BLaER1 treated with 17β-estradiol and CSF1 and Interleukin-3, amounts not matched to agents 10 nM and 100 nM (cell line): ENCODE data around the gene STAC2.

Experiments used
- H3K27ac ChIP-seq, 11 experiments: shearing (Covaris generic); formaldehyde crosslinking; 2 replicates each; pipeline ENCODE4 v1.8.1; 2022
- H3K27me3 ChIP-seq, 11 experiments: shearing (Covaris generic); formaldehyde crosslinking; 2 replicates each; pipeline ENCODE4 v1.8.1; 2022
- H3K36me3 ChIP-seq, 11 experiments: shearing (Covaris generic); formaldehyde crosslinking; 2 replicates each; pipeline ENCODE4 v1.8.1; 2022
- H3K4me1 ChIP-seq, 10 experiments: shearing (Covaris generic); formaldehyde crosslinking; 2 replicates each; pipeline ENCODE4 v1.8.1; 2022
- H3K4me2 ChIP-seq, 11 experiments: shearing (Covaris generic); formaldehyde crosslinking; 2 replicates each; pipeline ENCODE4 v1.8.1; 2022
- H3K4me3 ChIP-seq, 10 experiments: shearing (Covaris generic); formaldehyde crosslinking; 2 replicates each; pipeline ENCODE4 v1.8.1; 2022
- H3K9ac ChIP-seq, 11 experiments: shearing (Covaris generic); formaldehyde crosslinking; 2 replicates each; pipeline ENCODE4 v1.8.1; 2022
- H3K9me3 ChIP-seq, 11 experiments: shearing (Covaris generic); formaldehyde crosslinking; replicated peaks in 1 of 11; 2 replicates each; pipeline ENCODE4 v1.8.1; 2022
- H4K20me1 ChIP-seq, 11 experiments: shearing (Covaris generic); formaldehyde crosslinking; 2 replicates each; pipeline ENCODE4 v1.8.1; 2022
- Cebpa-rat ChIP-seq, 11 experiments: shearing (Covaris generic); IDR thresholded peaks; 2 replicates each; pipeline ENCODE4 v1.8.1; 2022

STAC2 gene

GRCh38 chr17:39208893-39209292, 16.9 kb downstream of the STAC2 start:
- H3K36me3 ChIP-seq, result peaks cover 14 to 15% (median 14%) of the 10 kb centered on the region in 11 experiments
- peaks cover 13 to 37% (median 26%) of the 10 kb centered on the region in 11 experiments; a peak in 21 of 22 replicates for H4K20me1 ChIP-seq
- no peak for TF ChIP-seq Cebpa-rat (IDR thresholded peaks at IDR 0.05)
- H3K27ac ChIP-seq, result peak overlapping the region; percentile 39 to 94 (median 85); a peak in 21 of 22 replicates
- peak overlapping the region; percentile 91 to 100 (median 99) for H3K4me2 ChIP-seq
- H3K4me3 ChIP-seq, result peak overlapping the region in 7 of 10 experiments; percentile 45 to 67 (median 57); a peak in 11 of 20 replicates
- peaks cover 54 to 79% (median 71%) of the 10 kb centered on the region in 10 experiments for H3K4me1 ChIP-seq
- H3K9ac ChIP-seq, result peak overlapping the region; percentile 61 to 83 (median 76); a peak in 20 of 22 replicates
- no peaks in the 10 kb centered on the region for H3K9me3 ChIP-seq
- no peaks in the 10 kb centered on the region for H3K27me3 ChIP-seq

- Histone ChIP-seq H3K27ac (peak overlapping the region in 9 of 11 experiments; percentile 80 to 94 (median 89); a peak in 17 of 22 replicates), H3K4me3 (no peak overlapping the region), H3K9ac (peak overlapping the region in 9 of 11 experiments; percentile 70 to 83 (median 77); a peak in 16 of 22 replicates), H3K4me2 (peak overlapping the region; percentile 91 to 100 (median 99)), H3K27me3 (no peaks in the 10 kb centered on the region), H3K36me3 (peaks cover 21 to 22% (median 22%) of the 10 kb centered on the region in 11 experiments), H3K9me3 (no peaks in the 10 kb centered on the region), H3K4me1 (peaks cover 60 to 86% (median 79%) of the 10 kb centered on the region in 10 experiments), H4K20me1 (peaks cover 20 to 44% (median 34%) of the 10 kb centered on the region in 11 experiments; a peak in 21 of 22 replicates)
- TF ChIP-seq Cebpa-rat (IDR thresholded peaks at IDR 0.05), result no peak
Measured at GRCh38 chr17:39208136-39208535, 17.6 kb downstream of the STAC2 start.

- Histone ChIP-seq H3K36me3 (peaks cover 43 to 47% (median 46%) of the 10 kb centered on the region in 11 experiments), H3K4me3 (no peak overlapping the region), H3K9me3 (no peaks in the 10 kb centered on the region), H3K4me1 (peaks cover 65 to 78% (median 74%) of the 10 kb centered on the region in 10 experiments), H4K20me1 (peaks cover 44 to 65% (median 54%) of the 10 kb centered on the region in 11 experiments), H3K27ac (no peak overlapping the region), H3K4me2 (0 out of 22 replicates have a peak overlapping the region, but pooled peaks of 1 of the 11 experiments have one; percentile 84), H3K9ac (0 out of 22 replicates have a peak overlapping the region, but pooled peaks of 1 of the 11 experiments have one; percentile 5), H3K27me3 (no peaks in the 10 kb centered on the region)
- no peak for TF ChIP-seq Cebpa-rat (IDR thresholded peaks at IDR 0.05)
Measured at GRCh38 chr17:39205112-39205526, 20.6 kb downstream of the STAC2 start.

GRCh38 chr17:39204245-39204644, 21.5 kb downstream of the STAC2 start:
- Histone ChIP-seq H3K36me3 (peaks cover 43 to 47% (median 46%) of the 10 kb centered on the region in 11 experiments), H3K9ac (peak overlapping the region in 10 of 11 experiments; percentile 5 to 99 (median 95); a peak in 14 of 22 replicates), H3K4me2 (peak overlapping the region in 10 of 11 experiments; percentile 55 to 97 (median 90); a peak in 9 of 22 replicates), H3K27me3 (no peaks in the 10 kb centered on the region), H3K9me3 (no peaks in the 10 kb centered on the region), H3K4me1 (peaks cover 61 to 73% (median 69%) of the 10 kb centered on the region in 10 experiments), H4K20me1 (peaks cover 44 to 65% (median 54%) of the 10 kb centered on the region in 11 experiments), H3K4me3 (peak overlapping the region in 1 of 10 experiments; percentile 86; a peak in 1 of 20 replicates), H3K27ac (no peak overlapping the region; a peak in 1 of 22 replicates)
- TF ChIP-seq Cebpa-rat (IDR thresholded peaks at IDR 0.05), result no peak

- Histone ChIP-seq H3K36me3 (peaks cover 43 to 47% (median 46%) of the 10 kb centered on the region in 11 experiments), H3K4me2 (peak overlapping the region; percentile 79 to 98 (median 93)), H3K27ac (peak overlapping the region; percentile 97 to 100 (median 99)), H3K9me3 (no peaks in the 10 kb centered on the region), H3K9ac (peak overlapping the region; percentile 94 to 100 (median 97)), H4K20me1 (peaks cover 44 to 55% (median 49%) of the 10 kb centered on the region in 11 experiments), H3K4me3 (peak overlapping the region; percentile 79 to 90 (median 87)), H3K27me3 (no peaks in the 10 kb centered on the region), H3K4me1 (peaks cover 53 to 66% (median 60%) of the 10 kb centered on the region in 10 experiments)
- no peak for TF ChIP-seq Cebpa-rat (IDR thresholded peaks at IDR 0.05)
Measured at GRCh38 chr17:39200957-39201510, 24.7 kb downstream of the STAC2 start.

GRCh38 chr17:39200070-39200879, 25.5 kb downstream of the STAC2 start, which contains the start of gene RPL19:
TSS of gene RPL19 (plus strand) at chr17:39200283. CDS start at chr17:39200345, 62 bp downstream.
- Histone ChIP-seq H3K4me1 (peaks cover 61 to 69% (median 66%) of the 10 kb centered on the region in 10 experiments), H3K9me3 (no peaks in the 10 kb centered on the region), H4K20me1 (peaks cover 44 to 58% (median 53%) of the 10 kb centered on the region in 11 experiments), H3K27ac (peak within 1 kb of the TSS; percentile 97 to 100 (median 99)), H3K36me3 (peaks cover 43 to 47% (median 45%) of the 10 kb centered on the region in 11 experiments), H3K9ac (peak within 1 kb of the TSS; percentile 94 to 100 (median 97)), H3K4me3 (peak within 1 kb of the TSS; percentile 79 to 90 (median 87)), H3K27me3 (no peaks in the 10 kb centered on the region), H3K4me2 (peak within 1 kb of the TSS; percentile 79 to 98 (median 93))
- TF ChIP-seq Cebpa-rat (IDR thresholded peaks at IDR 0.05), result no peak

GRCh38 chr17:39199820-39200069, 26.0 kb downstream of the STAC2 start:
- Histone ChIP-seq H3K9ac (peak overlapping the region; percentile 94 to 100 (median 97)), H3K4me1 (peaks cover 66 to 75% (median 71%) of the 10 kb centered on the region in 10 experiments), H3K4me3 (peak overlapping the region; percentile 79 to 90 (median 87)), H3K27me3 (no peaks in the 10 kb centered on the region), H3K36me3 (peaks cover 38 to 42% (median 40%) of the 10 kb centered on the region in 11 experiments), H3K27ac (peak overlapping the region; percentile 97 to 100 (median 99)), H4K20me1 (peaks cover 40 to 58% (median 53%) of the 10 kb centered on the region in 11 experiments), H3K9me3 (no peaks in the 10 kb centered on the region), H3K4me2 (peak overlapping the region; percentile 79 to 98 (median 93))
- TF ChIP-seq Cebpa-rat (IDR thresholded peaks at IDR 0.05), result peak in 3 of 11 experiments; percentile 33 to 66 (median 60); a peak in 3 of 22 replicates

GRCh38 chr17:39198186-39198566, 27.6 kb downstream of the STAC2 start:
- no peaks in the 10 kb centered on the region for H3K27me3 ChIP-seq
- peak overlapping the region; percentile 61 to 84 (median 80); a peak in 18 of 20 replicates for H3K4me3 ChIP-seq
- peak overlapping the region in 8 of 11 experiments; percentile 81 to 97 (median 88); a peak in 17 of 22 replicates for H3K9ac ChIP-seq
- peak overlapping the region in 10 of 11 experiments; percentile 34 to 100 (median 98); a peak in 18 of 22 replicates for H3K27ac ChIP-seq
- peaks cover 25 to 56% (median 50%) of the 10 kb centered on the region in 11 experiments for H4K20me1 ChIP-seq
- TF ChIP-seq Cebpa-rat (IDR thresholded peaks at IDR 0.05), result peak in 2 of 11 experiments; percentile 25 to 54; a peak in 2 of 22 replicates
- peak overlapping the region; percentile 79 to 98 (median 93) for H3K4me2 ChIP-seq
- peaks cover 29 to 36% (median 35%) of the 10 kb centered on the region in 11 experiments for H3K36me3 ChIP-seq
- no peaks in the 10 kb centered on the region for H3K9me3 ChIP-seq
- H3K4me1 ChIP-seq, result peaks cover 69 to 78% (median 75%) of the 10 kb centered on the region in 10 experiments
